GM19035 (cell line): ENCODE data around the gene DST.

Experiments used
- ATAC-seq: cut with Tn5 transposase; IDR thresholded peaks from one replicate; pipeline ENCODE4 v1.9.1; 2021; ENCODE audit not compliant: unreplicated experiment

DST gene

DNA sequence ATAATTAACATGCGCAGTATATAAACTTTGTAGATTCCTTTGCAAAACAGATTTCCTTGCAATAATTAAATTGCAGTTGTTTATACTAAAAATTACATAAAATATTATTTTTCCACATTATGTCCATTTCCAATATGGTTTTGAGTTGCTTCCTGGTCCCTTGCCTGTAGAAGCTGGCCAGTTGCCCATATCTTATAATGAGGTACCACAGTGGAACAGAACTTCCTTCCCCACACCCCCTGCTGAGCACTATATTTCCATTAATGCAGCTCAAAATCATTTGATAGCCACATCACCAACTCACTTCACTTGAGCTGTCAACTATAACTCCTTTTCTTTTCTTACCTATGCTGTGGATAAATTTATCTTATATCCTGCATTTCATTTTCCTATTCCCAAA, 194.6 kb downstream of the DST start:
- ATAC-seq: no peak

- no peak for ATAC-seq
Observed at GRCh38 chr6:56445818-56446217, 196.9 kb downstream of the DST start.

DNA sequence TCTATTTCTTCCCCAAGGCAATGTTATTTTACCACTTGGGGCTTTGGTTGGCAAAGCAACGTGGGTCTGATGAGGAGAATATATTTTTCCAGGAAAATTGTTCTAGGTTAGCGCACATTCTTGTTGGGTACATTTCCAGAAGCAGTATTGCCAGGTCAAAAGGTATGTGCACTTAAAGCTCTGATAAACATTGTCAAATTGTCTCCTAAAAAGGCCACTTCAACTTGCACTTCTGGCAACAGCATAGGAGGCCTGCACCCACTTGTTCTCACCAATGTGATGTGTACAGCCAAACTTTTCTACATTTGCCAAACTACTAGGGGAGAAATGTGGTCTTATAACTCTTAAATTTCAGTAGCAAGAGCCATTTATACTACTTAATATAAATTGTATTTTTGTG, 197.8 kb downstream of the DST start:
- ATAC-seq: no peak

DNA sequence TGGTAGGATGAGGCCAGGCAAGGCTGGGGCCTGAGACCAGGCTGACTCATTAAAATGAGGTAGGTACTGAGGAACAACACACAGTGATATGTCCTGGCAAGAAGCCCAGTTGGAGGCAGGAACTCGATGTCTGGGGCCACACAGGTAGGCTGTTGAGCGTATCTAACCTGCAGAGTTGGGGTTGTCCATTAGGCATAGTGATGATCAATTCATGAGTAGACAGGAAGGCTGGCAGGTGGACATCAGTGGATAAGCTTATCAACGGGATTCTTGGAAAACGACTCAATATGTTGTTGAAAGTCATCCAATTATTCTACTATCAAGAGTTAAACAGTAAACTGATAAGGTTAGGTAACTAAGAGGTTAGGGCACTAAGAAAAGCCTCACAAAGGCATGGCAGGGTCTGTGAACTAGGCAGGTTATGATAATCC, 202.1 kb downstream of the DST start:
- no peak for ATAC-seq

- no peak for ATAC-seq
Observed at GRCh38 chr6:56437171-56437900, 205.4 kb downstream of the DST start.

DNA sequence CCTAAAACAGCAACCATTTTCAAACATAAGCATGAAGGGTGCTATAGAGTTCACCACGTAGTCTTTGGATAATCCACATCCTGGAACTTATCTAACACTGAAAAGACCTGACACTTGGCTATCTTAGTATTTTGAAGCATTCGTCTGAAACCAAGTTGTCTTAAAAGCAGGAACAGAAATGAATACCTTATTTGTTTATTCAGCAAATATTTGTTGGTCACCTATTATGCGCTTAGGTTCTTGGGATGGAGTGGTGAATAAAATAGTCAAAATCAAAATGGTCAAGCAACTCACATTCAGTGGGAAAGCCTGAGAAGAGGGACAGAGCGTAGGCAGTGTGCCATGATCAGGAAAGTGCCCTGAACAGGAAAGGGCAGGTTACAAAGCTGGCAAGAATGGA, 206.9 kb downstream of the DST start:
- ATAC-seq: no peak

DNA sequence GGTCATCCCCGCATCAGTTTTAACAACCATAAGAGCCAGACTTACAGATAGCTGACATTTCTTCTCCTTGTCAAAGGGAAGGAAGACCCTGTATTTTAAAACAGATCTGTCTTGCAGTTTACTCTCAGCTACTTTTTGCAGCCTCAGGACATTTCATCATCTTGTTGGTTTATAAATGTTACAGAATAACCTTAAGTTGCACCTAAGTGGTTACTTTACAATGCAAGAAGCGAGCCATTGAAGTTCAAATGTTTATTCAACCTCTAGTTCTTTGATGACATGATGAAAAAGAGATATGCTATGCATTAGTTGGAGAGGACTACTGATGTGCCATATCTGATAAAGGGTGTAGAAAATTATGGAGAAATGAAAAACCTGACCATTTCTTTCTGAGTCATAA, 207.4 kb downstream of the DST start:
- ATAC-seq: no peak

- no peak for ATAC-seq
Observed at GRCh38 chr6:56434606-56435005, 208.1 kb downstream of the DST start.

GRCh38 chr6:56433119-56433518, 209.6 kb downstream of the DST start:
- no peak for ATAC-seq

- ATAC-seq: no peak
Observed at GRCh38 chr6:56432194-56432593, 210.5 kb downstream of the DST start.

GRCh38 chr6:56430629-56431600, 211.8 kb downstream of the DST start:
- no peak for ATAC-seq

- no peak for ATAC-seq
Observed at GRCh38 chr6:56424542-56425083, 218.1 kb downstream of the DST start.

DNA sequence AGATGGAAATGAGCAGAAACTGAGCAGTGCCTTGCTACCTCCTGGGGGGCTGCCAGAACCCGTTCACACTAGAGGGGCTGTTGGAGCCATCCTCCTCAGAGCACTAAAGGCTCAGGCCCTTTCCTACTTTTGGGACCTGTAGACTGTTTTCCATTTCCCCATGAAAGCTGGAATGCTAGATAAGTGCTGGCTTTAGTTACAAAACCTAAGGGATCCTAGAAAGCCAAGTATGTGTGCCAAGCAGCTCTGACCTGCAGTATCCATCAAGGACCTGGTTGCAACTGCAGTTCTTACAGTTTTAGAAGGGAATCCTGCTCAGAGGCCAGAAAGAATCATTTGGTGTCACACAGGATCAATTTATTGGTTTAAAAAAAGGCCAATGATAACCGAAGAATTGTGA, 218.6 kb downstream of the DST start:
- ATAC-seq: no peak

GRCh38 chr6:56420296-56420695, 222.4 kb downstream of the DST start:
- ATAC-seq: no peak

DNA sequence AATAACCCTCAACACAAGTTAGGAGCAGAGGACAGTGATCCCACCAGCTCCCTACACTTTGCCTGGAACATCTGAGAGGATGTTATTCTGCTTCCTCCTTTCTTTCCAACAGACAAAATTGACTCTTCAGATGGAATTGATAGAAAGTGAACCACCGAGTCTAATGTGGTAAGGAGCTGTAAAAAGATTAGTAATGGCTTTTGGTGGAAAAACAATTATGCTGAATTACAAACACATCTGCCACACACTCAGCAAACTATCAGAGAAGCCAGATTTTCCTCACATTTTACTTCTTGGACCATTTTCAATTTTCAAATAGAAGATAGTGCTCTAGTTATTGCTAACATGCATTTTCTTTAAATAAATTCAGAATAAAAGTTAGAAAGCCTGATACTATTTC, 223.5 kb downstream of the DST start:
- ATAC-seq: no peak

DNA sequence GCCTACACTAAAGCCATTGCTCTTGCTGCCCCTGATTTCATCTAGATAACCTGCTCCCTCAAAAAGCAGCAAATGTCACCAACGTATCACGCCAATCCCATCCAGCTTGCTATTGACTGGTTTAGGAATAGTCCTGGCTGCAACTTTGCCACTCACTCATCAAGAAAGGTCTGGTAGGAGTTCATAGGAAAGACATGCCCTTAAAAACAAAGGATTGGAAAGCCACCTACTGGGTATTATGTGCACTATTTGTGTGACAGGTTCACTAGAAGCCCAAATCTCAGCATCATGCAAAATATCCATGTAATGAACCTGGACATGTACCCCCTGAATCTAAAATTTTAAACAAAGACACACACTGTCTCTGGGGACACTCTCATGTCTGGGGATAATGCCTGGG, 224.9 kb downstream of the DST start:
- ATAC-seq: no peak

- no peak for ATAC-seq
Observed at GRCh38 chr6:56416247-56416646, 226.4 kb downstream of the DST start.

GRCh38 chr6:56408976-56409375, 233.7 kb downstream of the DST start:
- ATAC-seq: no peak
